Tibial nerve (tissue), 4 donors: ENCODE measurements around the gene KMT2C.

ENCODE experiments used
- EP300 ChIP-seq, 2 donors: sonication (generic); formaldehyde crosslinking; IDR thresholded peaks; one replicate each; pipeline ENCODE4 v1.6.1; 2017; ENCODE audit warnings: antibody characterized with exemption in 2 of 2, mild to moderate bottlenecking in 1 of 2
- TF ChIP-seq, protein P1 (sequence below), 5 experiments: fragments of 200-600 bp in 3 of 5; fragments of 450-650 bp in 2 of 5; sonication (generic) in 3 of 5; IDR thresholded peaks; one replicate each; pipeline ENCODE4 v1.5.1; 2016 to 2019; ENCODE audit warnings: antibody characterized with exemption in 5 of 5, mild to moderate bottlenecking in 3 of 5, moderate library complexity in 2 of 5

GRCh38 chr7:152145853-152146466, 289.8 kb downstream of the KMT2C start:
- TF ChIP-seq EP300 (IDR thresholded peaks at IDR 0.05): no peak
- TF ChIP-seq, protein P1, sequence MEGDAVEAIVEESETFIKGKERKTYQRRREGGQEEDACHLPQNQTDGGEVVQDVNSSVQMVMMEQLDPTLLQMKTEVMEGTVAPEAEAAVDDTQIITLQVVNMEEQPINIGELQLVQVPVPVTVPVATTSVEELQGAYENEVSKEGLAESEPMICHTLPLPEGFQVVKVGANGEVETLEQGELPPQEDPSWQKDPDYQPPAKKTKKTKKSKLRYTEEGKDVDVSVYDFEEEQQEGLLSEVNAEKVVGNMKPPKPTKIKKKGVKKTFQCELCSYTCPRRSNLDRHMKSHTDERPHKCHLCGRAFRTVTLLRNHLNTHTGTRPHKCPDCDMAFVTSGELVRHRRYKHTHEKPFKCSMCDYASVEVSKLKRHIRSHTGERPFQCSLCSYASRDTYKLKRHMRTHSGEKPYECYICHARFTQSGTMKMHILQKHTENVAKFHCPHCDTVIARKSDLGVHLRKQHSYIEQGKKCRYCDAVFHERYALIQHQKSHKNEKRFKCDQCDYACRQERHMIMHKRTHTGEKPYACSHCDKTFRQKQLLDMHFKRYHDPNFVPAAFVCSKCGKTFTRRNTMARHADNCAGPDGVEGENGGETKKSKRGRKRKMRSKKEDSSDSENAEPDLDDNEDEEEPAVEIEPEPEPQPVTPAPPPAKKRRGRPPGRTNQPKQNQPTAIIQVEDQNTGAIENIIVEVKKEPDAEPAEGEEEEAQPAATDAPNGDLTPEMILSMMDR (IDR thresholded peaks at IDR 0.05): peak; percentile 36 to 59 (median 54)
